Gastrocnemius medialis (tissue), 4 donors: ENCODE data around the gene TESK2.

Source experiments
- POLR2A ChIP-seq, 2 donors: fragments of 450-650 bp; IDR thresholded peaks; one replicate each; pipeline ENCODE4 v1.6.1; 2017; ENCODE audit warnings: antibody characterized with exemption in 2 of 2, mild to moderate bottlenecking in 2 of 2, moderate library complexity in 2 of 2
- TF ChIP-seq, protein P1 (sequence below), 5 experiments: fragments of 450-650 bp in 3 of 5; fragments of 200-600 bp in 2 of 5; sonication (generic) in 2 of 5; IDR thresholded peaks in 4 of 5; conservative IDR thresholded peaks in 1 of 5; 1 replicate in 4 of 5; 2 replicates in 1 of 5; pipeline ENCODE4 v1.5.1; 2016 to 2019; ENCODE audit warnings: antibody characterized with exemption in 5 of 5, mild to moderate bottlenecking in 3 of 5, moderate library complexity in 3 of 5

DNA sequence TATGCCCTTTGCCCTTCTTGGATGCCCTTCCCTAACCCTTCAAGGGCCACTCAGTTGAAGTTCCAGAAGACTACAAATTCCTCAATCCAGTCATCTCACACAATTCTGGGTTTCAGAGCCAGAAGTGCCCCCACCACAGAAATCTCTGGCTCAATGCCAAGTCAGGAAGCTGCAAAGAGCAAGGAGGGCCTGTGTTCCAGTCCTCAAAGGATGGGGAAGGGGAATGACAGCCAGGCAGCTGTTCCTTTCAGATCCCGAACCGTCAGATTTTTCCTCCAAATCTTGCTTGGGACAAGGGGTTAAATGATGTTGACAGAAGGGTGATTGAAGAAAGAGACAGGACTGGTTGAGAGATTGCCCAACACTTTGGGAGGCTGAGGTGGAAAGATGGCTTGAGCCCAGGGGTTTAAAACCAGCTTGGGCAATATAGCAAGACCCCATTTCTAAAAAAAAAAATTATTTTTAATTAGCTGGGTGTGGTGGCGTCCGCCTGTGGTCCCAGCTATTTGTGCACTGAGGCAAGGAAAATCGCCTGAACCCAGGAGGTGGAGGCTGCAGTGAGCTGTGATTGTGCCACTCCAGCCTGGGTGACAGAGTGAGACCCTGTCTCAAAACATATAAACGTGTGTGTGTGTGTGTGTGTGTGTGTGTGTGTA, 165.0 kb downstream of the TESK2 start:
- TF ChIP-seq, protein P1, sequence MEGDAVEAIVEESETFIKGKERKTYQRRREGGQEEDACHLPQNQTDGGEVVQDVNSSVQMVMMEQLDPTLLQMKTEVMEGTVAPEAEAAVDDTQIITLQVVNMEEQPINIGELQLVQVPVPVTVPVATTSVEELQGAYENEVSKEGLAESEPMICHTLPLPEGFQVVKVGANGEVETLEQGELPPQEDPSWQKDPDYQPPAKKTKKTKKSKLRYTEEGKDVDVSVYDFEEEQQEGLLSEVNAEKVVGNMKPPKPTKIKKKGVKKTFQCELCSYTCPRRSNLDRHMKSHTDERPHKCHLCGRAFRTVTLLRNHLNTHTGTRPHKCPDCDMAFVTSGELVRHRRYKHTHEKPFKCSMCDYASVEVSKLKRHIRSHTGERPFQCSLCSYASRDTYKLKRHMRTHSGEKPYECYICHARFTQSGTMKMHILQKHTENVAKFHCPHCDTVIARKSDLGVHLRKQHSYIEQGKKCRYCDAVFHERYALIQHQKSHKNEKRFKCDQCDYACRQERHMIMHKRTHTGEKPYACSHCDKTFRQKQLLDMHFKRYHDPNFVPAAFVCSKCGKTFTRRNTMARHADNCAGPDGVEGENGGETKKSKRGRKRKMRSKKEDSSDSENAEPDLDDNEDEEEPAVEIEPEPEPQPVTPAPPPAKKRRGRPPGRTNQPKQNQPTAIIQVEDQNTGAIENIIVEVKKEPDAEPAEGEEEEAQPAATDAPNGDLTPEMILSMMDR (IDR thresholded peaks at IDR 0.05 in 4 of 5, conservative IDR thresholded peaks at IDR 0.05 in 1 of 5): no peak
- no peak for TF ChIP-seq POLR2A (IDR thresholded peaks at IDR 0.05)
